ENCODE data around the gene FLT4. TPM values are rescaled to one million over a fixed set of nuclear protein-coding genes. Genes with fewer than 3 reads are reported as not detected.
"Not testable (repeated sequence)": the region's sequence is repeated elsewhere in the genome, so short reads cannot be mapped to it uniquely, and the experiment has no call there.

The FLT4 gene
- total and polyA plus RNA-seq, 4 donors, result 12.6 to 42.1 (median 25.3) TPM

GRCh38 chr5:180689071-180689694 is 39.8 kb upstream of the FLT4 start:
- Histone ChIP-seq H3K9ac (ENCODE audit: insufficient read depth in 1 of 2, low read length in 2 of 2) (peak overlapping the region in 1 of 2 donors; percentile 5), H3K4me1 (ENCODE audit: control insufficient read depth in 5 of 5, insufficient read depth in 5 of 5, low read length in 5 of 5) (peaks cover 0 to 21% (median 0%) of the 10 kb centered on the region in 5 donors), H3K36me3 (ENCODE audit: control insufficient read depth in 4 of 4, insufficient read depth in 4 of 4, low read length in 4 of 4) (no peaks in the 10 kb centered on the region), H3K27ac (ENCODE audit: low read depth in 1 of 2, low read length in 1 of 2) (no peak overlapping the region), H3K9me3 (ENCODE audit: control insufficient read depth in 4 of 4, insufficient read depth in 3 of 4, low read length in 3 of 4) (peaks cover 0 to 2% (median 0%) of the 10 kb centered on the region in 4 donors), H3K27me3 (ENCODE audit: control insufficient read depth in 3 of 3, insufficient read depth in 3 of 3, low read length in 2 of 3) (peaks cover 0 to 16% (median 3%) of the 10 kb centered on the region in 3 donors), H3K4me3 (no peak overlapping the region)
- no peak for ATAC-seq (ENCODE audit: insufficient read depth, low FRiP score)
- DNase-seq, result peak; percentile 43 to 75 (median 71)
- TF ChIP-seq, protein P1, sequence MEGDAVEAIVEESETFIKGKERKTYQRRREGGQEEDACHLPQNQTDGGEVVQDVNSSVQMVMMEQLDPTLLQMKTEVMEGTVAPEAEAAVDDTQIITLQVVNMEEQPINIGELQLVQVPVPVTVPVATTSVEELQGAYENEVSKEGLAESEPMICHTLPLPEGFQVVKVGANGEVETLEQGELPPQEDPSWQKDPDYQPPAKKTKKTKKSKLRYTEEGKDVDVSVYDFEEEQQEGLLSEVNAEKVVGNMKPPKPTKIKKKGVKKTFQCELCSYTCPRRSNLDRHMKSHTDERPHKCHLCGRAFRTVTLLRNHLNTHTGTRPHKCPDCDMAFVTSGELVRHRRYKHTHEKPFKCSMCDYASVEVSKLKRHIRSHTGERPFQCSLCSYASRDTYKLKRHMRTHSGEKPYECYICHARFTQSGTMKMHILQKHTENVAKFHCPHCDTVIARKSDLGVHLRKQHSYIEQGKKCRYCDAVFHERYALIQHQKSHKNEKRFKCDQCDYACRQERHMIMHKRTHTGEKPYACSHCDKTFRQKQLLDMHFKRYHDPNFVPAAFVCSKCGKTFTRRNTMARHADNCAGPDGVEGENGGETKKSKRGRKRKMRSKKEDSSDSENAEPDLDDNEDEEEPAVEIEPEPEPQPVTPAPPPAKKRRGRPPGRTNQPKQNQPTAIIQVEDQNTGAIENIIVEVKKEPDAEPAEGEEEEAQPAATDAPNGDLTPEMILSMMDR (IDR thresholded peaks at IDR 0.05; ENCODE audit: control extremely low read depth, extremely low read depth), result no peak
- whole genome bisulfite sequencing, 2 donors, result 59% methylated on average over 13 of the region's 13 CpGs

- Histone ChIP-seq H3K9ac (ENCODE audit: insufficient read depth in 1 of 2, low read length in 2 of 2) (no peak overlapping the region), H3K9me3 (ENCODE audit: control insufficient read depth in 4 of 4, insufficient read depth in 3 of 4, low read length in 3 of 4) (peaks cover 0 to 2% (median 0%) of the 10 kb centered on the region in 4 donors), H3K4me1 (ENCODE audit: control insufficient read depth in 5 of 5, insufficient read depth in 5 of 5, low read length in 5 of 5) (peaks cover 0 to 21% (median 0%) of the 10 kb centered on the region in 5 donors), H3K4me3 (no peak overlapping the region), H3K27ac (ENCODE audit: low read depth in 1 of 2, low read length in 1 of 2) (no peak overlapping the region), H3K27me3 (ENCODE audit: control insufficient read depth in 3 of 3, insufficient read depth in 3 of 3, low read length in 2 of 3) (peaks cover 0 to 14% (median 3%) of the 10 kb centered on the region in 3 donors), H3K36me3 (ENCODE audit: control insufficient read depth in 4 of 4, insufficient read depth in 4 of 4, low read length in 4 of 4) (no peaks in the 10 kb centered on the region)
- DNase-seq, result no peak
- TF ChIP-seq, protein P1 (IDR thresholded peaks at IDR 0.05; ENCODE audit: control extremely low read depth, extremely low read depth), result no peak
- 49 to 56% methylated on average over 8 of the region's 8 CpGs for WGBS, 2 donors
- no peak for ATAC-seq (ENCODE audit: insufficient read depth, low FRiP score)
Observed at GRCh38 chr5:180688330-180689070, 39.1 kb upstream of the FLT4 start.

GRCh38 chr5:180686799-180687198 is 37.4 kb upstream of the FLT4 start:
- Histone ChIP-seq H3K27me3 (ENCODE audit: control insufficient read depth in 3 of 3, insufficient read depth in 3 of 3, low read length in 2 of 3) (peaks cover 0 to 14% (median 0%) of the 10 kb centered on the region in 3 donors), H3K4me1 (ENCODE audit: control insufficient read depth in 5 of 5, insufficient read depth in 5 of 5, low read length in 5 of 5) (peaks cover 0 to 21% (median 0%) of the 10 kb centered on the region in 5 donors)
- DNase-seq; H3K9ac ChIP-seq (ENCODE audit: insufficient read depth in 1 of 2, low read length in 2 of 2); H3K36me3 ChIP-seq (ENCODE audit: control insufficient read depth in 4 of 4, insufficient read depth in 4 of 4, low read length in 4 of 4); H3K4me3 ChIP-seq; H3K9me3 ChIP-seq (ENCODE audit: control insufficient read depth in 4 of 4, insufficient read depth in 3 of 4, low read length in 3 of 4); ATAC-seq (ENCODE audit: insufficient read depth, low FRiP score); H3K27ac ChIP-seq (ENCODE audit: low read depth in 1 of 2, low read length in 1 of 2): not testable (repeated sequence)
- 68 to 76% methylated on average over 12 of the region's 12 CpGs for WGBS, 2 donors

DNA sequence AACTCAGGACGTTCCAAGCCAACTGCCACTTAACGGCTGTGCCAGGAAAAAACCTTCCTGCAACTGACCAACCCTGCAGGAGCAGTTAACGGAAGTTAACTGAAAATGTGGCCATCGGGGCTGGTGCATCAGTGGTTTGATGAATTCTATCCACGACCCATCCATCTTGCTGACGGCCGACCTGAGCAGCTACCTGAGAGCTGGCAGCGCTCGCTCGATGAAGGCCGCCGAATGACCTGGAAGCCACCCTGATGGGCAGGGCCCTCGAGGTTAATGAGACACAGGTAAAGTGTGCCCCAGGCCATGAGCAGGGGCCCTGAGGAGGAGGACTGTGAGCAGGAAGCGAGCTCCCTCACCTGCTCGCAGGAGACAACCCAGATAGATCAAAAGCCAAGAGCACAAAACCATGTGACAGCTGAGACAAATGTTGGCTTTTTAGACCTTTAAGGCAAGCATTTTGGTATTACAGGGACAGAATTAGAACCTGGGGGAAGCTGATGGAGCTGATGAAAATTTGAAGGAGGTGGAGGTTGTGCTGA is 35.3 kb upstream of the FLT4 start:
- no peak for DNase-seq
- 78 to 85% methylated on average over 15 of the region's 15 CpGs for WGBS, 2 donors

More for the DNA sequence above, 35.3 kb upstream of the FLT4 start:
- Histone ChIP-seq H3K27me3 (ENCODE audit: control insufficient read depth in 3 of 3, insufficient read depth in 3 of 3, low read length in 2 of 3) (peaks cover 0 to 13% (median 0%) of the 10 kb centered on the region in 3 donors), H3K9ac (ENCODE audit: insufficient read depth in 1 of 2, low read length in 2 of 2) (no peak overlapping the region), H3K9me3 (ENCODE audit: control insufficient read depth in 4 of 4, insufficient read depth in 3 of 4, low read length in 3 of 4) (peaks cover 0 to 2% (median 0%) of the 10 kb centered on the region in 4 donors), H3K4me3 (no peak overlapping the region), H3K36me3 (ENCODE audit: control insufficient read depth in 4 of 4, insufficient read depth in 4 of 4, low read length in 4 of 4) (no peaks in the 10 kb centered on the region), H3K27ac (ENCODE audit: low read depth in 1 of 2, low read length in 1 of 2) (no peak overlapping the region), H3K4me1 (ENCODE audit: control insufficient read depth in 5 of 5, insufficient read depth in 5 of 5, low read length in 5 of 5) (peaks cover 0 to 12% (median 0%) of the 10 kb centered on the region in 5 donors)
- TF ChIP-seq, protein P1 (IDR thresholded peaks at IDR 0.05; ENCODE audit: control extremely low read depth, extremely low read depth), result no peak
- ATAC-seq (ENCODE audit: insufficient read depth, low FRiP score), result no peak
